ENCODE measurements around the gene MTRF1.
"Not testable (repeated sequence)": the region's sequence is repeated elsewhere in the genome, so short reads cannot be mapped to it uniquely, and the experiment has no call there.

The MTRF1 gene

GRCh38 chr13:41279156-41279555, 15.8 kb upstream of the MTRF1 start:
- not testable (repeated sequence) for DNase-seq (ENCODE audit: low spot score)

- DNase-seq (ENCODE audit: low spot score) = no peak
These were observed 13.4 kb upstream of the MTRF1 start for GRCh38 chr13:41276824-41277223.

- no peak for DNase-seq (ENCODE audit: low spot score)
These were observed 11.5 kb upstream of the MTRF1 start for GRCh38 chr13:41274881-41275280.

- no peak for DNase-seq (ENCODE audit: low spot score)
These were observed 10.6 kb upstream of the MTRF1 start for GRCh38 chr13:41273831-41274441.

GRCh38 chr13:41271456-41272285, 8.3 kb upstream of the MTRF1 start:
- no peak for DNase-seq (ENCODE audit: low spot score)

- no peak for DNase-seq (ENCODE audit: low spot score)
These were observed 5.4 kb upstream of the MTRF1 start for GRCh38 chr13:41268764-41269163.

- no peak for DNase-seq (ENCODE audit: low spot score)
These were observed 3.7 kb upstream of the MTRF1 start for GRCh38 chr13:41267106-41267505.

- DNase-seq (ENCODE audit: low spot score) = no peak
These were observed 3.4 kb downstream of the MTRF1 start for GRCh38 chr13:41259875-41260501.

- no peak for DNase-seq (ENCODE audit: low spot score)
These were observed 5.8 kb downstream of the MTRF1 start for GRCh38 chr13:41257535-41257934.

- DNase-seq (ENCODE audit: low spot score) = no peak
These were observed 8.5 kb downstream of the MTRF1 start for GRCh38 chr13:41254902-41255301.

- no peak for DNase-seq (ENCODE audit: low spot score)
These were observed 12.4 kb downstream of the MTRF1 start for GRCh38 chr13:41250993-41251392.

GRCh38 chr13:41246969-41247680, 16.3 kb downstream of the MTRF1 start:
- no peak for DNase-seq (ENCODE audit: low spot score)

GRCh38 chr13:41244556-41244955, 18.8 kb downstream of the MTRF1 start:
- DNase-seq (ENCODE audit: low spot score) = no peak

- DNase-seq (ENCODE audit: low spot score) = no peak
These were observed 21.8 kb downstream of the MTRF1 start for GRCh38 chr13:41241626-41242025.

- no peak for DNase-seq (ENCODE audit: low spot score)
These were observed 27.0 kb downstream of the MTRF1 start for GRCh38 chr13:41236369-41236768.

GRCh38 chr13:41232578-41233480, 30.5 kb downstream of the MTRF1 start:
- DNase-seq (ENCODE audit: low spot score) = no peak

GRCh38 chr13:41231786-41232185, 31.6 kb downstream of the MTRF1 start:
- no peak for DNase-seq (ENCODE audit: low spot score)

- DNase-seq (ENCODE audit: low spot score) = no peak
These were observed 32.2 kb downstream of the MTRF1 start for GRCh38 chr13:41231025-41231677.

GRCh38 chr13:41229356-41229755, 34.0 kb downstream of the MTRF1 start:
- no peak for DNase-seq (ENCODE audit: low spot score)

GRCh38 chr13:41224113-41225110, 39.0 kb downstream of the MTRF1 start:
- DNase-seq (ENCODE audit: low spot score) = peak; percentile 83
